HepG2 (cell line): Measurements from ENCODE around the gene SGK1.

Source experiments
- CTCF ChIP-seq: sonication (generic); formaldehyde crosslinking; IDR thresholded peaks from 2 replicates; pipeline ENCODE4 v1.5.0; 2020; ENCODE audit warnings: mild to moderate bottlenecking, missing genetic modification reagents, moderate library complexity
- ETS1 ChIP-seq: sonication (generic); formaldehyde crosslinking; IDR thresholded peaks from 2 replicates; pipeline ENCODE4 v1.4.0; 2020; ENCODE audit warnings: missing genetic modification reagents
- FOSL1 ChIP-seq: sonication (generic); formaldehyde crosslinking; IDR thresholded peaks from 2 replicates; pipeline ENCODE4 v1.9.0; 2021; ENCODE audit warnings: missing genetic modification reagents, borderline replicate concordance
- POLR2A ChIP-seq, 2 experiments: IDR thresholded peaks; 2 replicates each; pipeline ENCODE4 v1.6.1; 2011; ENCODE audit warnings: low read depth in 2 of 2, low read length in 2 of 2, mild to moderate bottlenecking in 1 of 2, moderate library complexity in 1 of 2; ENCODE audit not compliant: insufficient read depth in 1 of 2
- RARG ChIP-seq: sonication (generic); formaldehyde crosslinking; IDR thresholded peaks from 2 replicates; pipeline ENCODE4 v1.4.0; 2020; ENCODE audit warnings: low read depth, mild to moderate bottlenecking, missing genetic modification reagents
- REST ChIP-seq, 2 experiments: IDR thresholded peaks; 2 replicates each; pipeline ENCODE4 v1.6.1; 2011 to 2012; ENCODE audit warnings: low read length in 2 of 2, borderline replicate concordance in 1 of 2, low read depth in 1 of 2, mild to moderate bottlenecking in 1 of 2, moderate library complexity in 1 of 2
- SOX5 ChIP-seq: IDR thresholded peaks from 2 replicates; pipeline ENCODE4 v1.6.1; 2016; ENCODE audit warnings: borderline replicate concordance
- TBX2 ChIP-seq: sonication (generic); formaldehyde crosslinking; IDR thresholded peaks from 2 replicates; pipeline ENCODE4 v1.5.0; 2020; ENCODE audit warnings: missing genetic modification reagents, mild to moderate bottlenecking, borderline replicate concordance
- ZNF234 ChIP-seq: sonication (generic); formaldehyde crosslinking; conservative IDR thresholded peaks from 2 replicates; pipeline ENCODE4 v1.5.1; 2020; ENCODE audit warnings: mild to moderate bottlenecking, missing genetic modification reagents
- ZNF260 ChIP-seq: sonication (generic); formaldehyde crosslinking; IDR thresholded peaks from 2 replicates; pipeline ENCODE4 v1.4.0; 2020; ENCODE audit warnings: missing genetic modification reagents, low read depth, mild to moderate bottlenecking, borderline replicate concordance
- ZNF280D ChIP-seq: sonication (generic); formaldehyde crosslinking; IDR thresholded peaks from 2 replicates; pipeline ENCODE4 v1.5.1; 2020; ENCODE audit warnings: mild to moderate bottlenecking, missing genetic modification reagents

GRCh38 chr6:134291156-134291555 is 26.8 kb downstream of the SGK1 start:
- TF ChIP-seq ZNF234 (no peak), ETS1 (CRISPR knock-in tag) (no peak), ZNF260 (CRISPR knock-in tag) (no peak), TBX2 (CRISPR knock-in tag) (no peak), SOX5 (CRISPR knock-in tag) (no peak), POLR2A (IDR thresholded peaks at IDR 0.05; ENCODE audit: insufficient read depth in 1 of 2, low read depth in 2 of 2, low read length in 2 of 2) (no peak), REST (IDR thresholded peaks at IDR 0.05; ENCODE audit: borderline replicate concordance in 1 of 2, low read depth in 1 of 2, low read length in 2 of 2) (no peak), ZNF280D (CRISPR knock-in tag) (no peak), RARG (no peak), CTCF (CRISPR knock-in tag) (no peak), FOSL1 (CRISPR knock-in tag) (no peak)
